Stomach smooth muscle (tissue), 2 donors: ENCODE results near the gene SIGMAR1.
"Not testable (repeated sequence)": the region's sequence is repeated elsewhere in the genome, so short reads cannot be mapped to it uniquely, and the experiment has no call there.

Source experiments
- H3K27ac ChIP-seq: one replicate; pipeline ENCODE4 v1.7.0; 2013; ENCODE audit warnings: mild to moderate bottlenecking, low read length, inconsistent platforms
- H3K27me3 ChIP-seq, 2 donors: one replicate each; pipeline ENCODE4 v1.7.0; 2013; ENCODE audit warnings: low read length in 2 of 2; ENCODE audit not compliant: insufficient read depth in 2 of 2, control insufficient read depth in 1 of 2
- H3K36me3 ChIP-seq, 2 donors: one replicate each; pipeline ENCODE4 v1.7.0; 2013; ENCODE audit warnings: low read length in 2 of 2; ENCODE audit not compliant: control insufficient read depth in 2 of 2, insufficient read depth in 2 of 2
- H3K4me1 ChIP-seq: one replicate; pipeline ENCODE4 v1.7.0; 2013; ENCODE audit warnings: low read length; ENCODE audit not compliant: control insufficient read depth, insufficient read depth
- H3K4me3 ChIP-seq, 2 donors: one replicate each; pipeline ENCODE4 v1.7.0; 2013; ENCODE audit warnings: low read length in 2 of 2
- H3K9ac ChIP-seq, 2 donors: one replicate each; pipeline ENCODE4 v1.7.0; 2013; ENCODE audit warnings: low read length in 2 of 2, mild to moderate bottlenecking in 1 of 2
- H3K9me3 ChIP-seq, 2 donors: one replicate each; pipeline ENCODE4 v1.7.0; 2013; ENCODE audit warnings: low read length in 2 of 2; ENCODE audit not compliant: control insufficient read depth in 2 of 2
- donor health status: healthy.
- donor health status: Pancreatic carcinoma.

The SIGMAR1 gene

DNA sequence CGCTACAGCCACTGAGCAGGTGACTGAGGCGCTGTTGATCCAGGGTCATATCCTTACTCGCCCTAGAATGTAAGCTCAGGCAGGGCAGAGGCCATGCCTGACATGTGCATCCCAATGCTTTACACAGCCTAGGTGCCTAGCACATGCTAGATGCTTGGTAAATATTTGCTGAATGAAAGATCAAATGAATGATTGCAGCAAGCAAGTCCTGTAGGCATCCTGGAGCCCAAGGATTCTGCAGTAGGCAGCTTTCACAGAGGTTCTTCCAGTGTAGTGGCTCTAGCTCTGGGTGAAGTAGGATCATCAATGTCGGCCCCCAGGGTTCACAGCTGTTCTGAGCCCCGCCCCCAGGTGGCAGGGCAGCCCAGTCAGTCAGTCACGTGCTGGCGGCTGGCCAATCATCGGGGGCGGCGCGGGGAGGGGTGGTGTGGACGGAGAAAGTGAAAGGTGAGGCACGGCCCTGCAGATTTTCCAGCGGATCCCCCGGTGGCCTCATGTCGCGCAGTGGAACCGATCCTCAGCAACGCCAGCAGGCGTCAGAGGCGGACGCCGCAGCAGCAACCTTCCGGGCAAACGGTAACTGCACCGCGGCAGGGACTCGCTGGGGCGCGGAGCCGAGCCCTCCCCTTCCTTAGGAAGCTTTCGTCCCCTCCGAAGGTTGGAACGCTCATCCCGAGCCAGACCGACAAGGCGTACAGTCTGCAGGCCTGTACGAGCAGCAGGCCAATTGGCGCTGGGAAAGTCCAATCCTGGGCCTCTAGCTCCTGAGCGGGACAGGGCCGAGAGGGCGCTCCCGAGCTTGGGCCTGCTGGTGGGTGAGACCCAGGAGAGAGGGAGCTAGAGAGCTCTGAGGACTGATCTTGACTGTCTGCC is 8.9 kb upstream of the SIGMAR1 start, which contains the start of gene GALT:
GALT (plus strand) TSS at position 465 of the 873 bp plus-strand sequence; CDS start at position 495, 30 bp downstream.
- no peaks in the 10 kb centered on the region for H3K9me3 ChIP-seq
- peak within 1 kb of the TSS; percentile 84 for H3K27ac ChIP-seq
- H3K27me3 ChIP-seq, result no peaks in the 10 kb centered on the region
- peaks cover 38% of the 10 kb centered on the region for H3K4me1 ChIP-seq
- H3K36me3 ChIP-seq, result peaks cover 13 to 20% of the 10 kb centered on the region in 2 donors
- H3K4me3 ChIP-seq, result peak within 1 kb of the TSS; percentile 85 to 93
- peak within 1 kb of the TSS; percentile 90 to 92 for H3K9ac ChIP-seq

DNA sequence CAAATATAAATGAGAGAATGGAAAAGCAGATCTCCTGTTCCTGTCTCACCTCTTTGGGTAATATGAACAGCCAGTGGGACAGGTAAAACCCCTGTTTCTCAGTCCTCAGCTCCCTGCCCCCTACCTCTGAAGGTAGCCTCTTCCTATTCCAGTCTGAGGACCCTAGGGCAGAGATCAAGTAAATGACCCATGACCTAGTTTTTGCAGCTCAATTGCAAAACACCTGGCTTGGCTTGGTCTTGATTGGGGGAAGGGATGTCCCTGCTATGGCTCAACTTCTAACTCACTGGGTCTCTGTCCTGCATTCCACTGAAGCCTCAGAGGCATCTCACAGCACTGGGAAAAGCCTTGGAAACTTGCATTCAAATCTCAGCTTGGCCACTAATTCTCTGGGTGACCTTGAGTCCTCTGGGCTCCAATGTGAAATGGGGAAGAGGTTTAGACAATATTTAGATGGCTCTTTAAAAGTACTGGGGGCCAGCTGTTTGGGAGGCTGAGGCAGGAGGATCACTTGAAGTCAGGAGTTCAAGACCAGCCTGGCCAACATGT is 7.3 kb upstream of the SIGMAR1 start:
- Histone ChIP-seq H3K27me3 (no peaks in the 10 kb centered on the region), H3K9ac (no peak overlapping the region), H3K9me3 (no peaks in the 10 kb centered on the region), H3K27ac (no peak overlapping the region), H3K4me3 (no peak overlapping the region), H3K4me1 (peaks cover 25% of the 10 kb centered on the region), H3K36me3 (peaks cover 13 to 16% of the 10 kb centered on the region in 2 donors)

DNA sequence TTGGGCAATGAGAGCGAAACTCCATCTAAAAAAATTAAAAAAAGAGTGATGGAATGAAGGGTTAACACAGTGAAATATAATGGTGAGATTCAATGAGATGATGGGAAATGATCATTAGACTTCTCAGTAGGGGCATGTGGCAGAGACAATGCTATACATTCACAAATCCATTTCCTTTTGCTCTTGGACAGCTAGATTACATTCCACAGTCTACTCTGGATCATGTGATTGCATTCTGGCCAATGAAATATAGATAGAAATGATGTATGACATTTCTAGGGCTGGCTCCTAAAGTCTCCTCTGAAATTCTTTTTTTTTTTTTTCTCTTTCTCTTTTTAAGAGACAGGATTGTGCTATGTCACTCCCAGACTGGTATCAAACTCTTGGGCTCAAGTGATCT is 5.1 kb upstream of the SIGMAR1 start:
- no peaks in the 10 kb centered on the region for H3K9me3 ChIP-seq
- no peak overlapping the region for H3K27ac ChIP-seq
- H3K4me1 ChIP-seq, result peaks cover 24% of the 10 kb centered on the region
- H3K36me3 ChIP-seq, result no peaks in the 10 kb centered on the region
- no peak overlapping the region for H3K9ac ChIP-seq
- H3K4me3 ChIP-seq, result no peak overlapping the region
- no peaks in the 10 kb centered on the region for H3K27me3 ChIP-seq

DNA sequence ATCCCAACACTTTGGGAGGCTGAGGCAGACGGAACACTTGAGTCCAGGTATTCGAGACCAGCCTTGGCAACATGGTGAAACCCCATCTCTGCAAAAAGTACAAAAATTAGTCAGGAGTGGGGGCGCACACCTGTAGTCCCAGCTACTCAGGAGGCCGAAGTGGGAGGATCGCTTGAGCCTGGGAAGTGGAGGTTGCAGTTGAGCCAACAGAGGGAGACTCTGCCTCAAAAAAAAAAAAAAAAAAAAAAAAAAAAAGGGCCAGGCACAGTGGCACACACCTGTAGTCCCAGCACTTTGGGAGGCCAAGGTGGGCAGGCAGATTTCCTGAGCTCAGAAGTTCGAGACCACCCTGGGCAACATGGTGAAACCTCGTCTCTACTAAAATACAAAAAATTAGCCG is 1.7 kb upstream of the SIGMAR1 start:
- peaks cover 27% of the 10 kb centered on the region for H3K4me1 ChIP-seq
- H3K9me3 ChIP-seq, H3K9ac ChIP-seq, H3K36me3 ChIP-seq, H3K4me3 ChIP-seq, H3K27ac ChIP-seq, H3K27me3 ChIP-seq: not testable (repeated sequence)

DNA sequence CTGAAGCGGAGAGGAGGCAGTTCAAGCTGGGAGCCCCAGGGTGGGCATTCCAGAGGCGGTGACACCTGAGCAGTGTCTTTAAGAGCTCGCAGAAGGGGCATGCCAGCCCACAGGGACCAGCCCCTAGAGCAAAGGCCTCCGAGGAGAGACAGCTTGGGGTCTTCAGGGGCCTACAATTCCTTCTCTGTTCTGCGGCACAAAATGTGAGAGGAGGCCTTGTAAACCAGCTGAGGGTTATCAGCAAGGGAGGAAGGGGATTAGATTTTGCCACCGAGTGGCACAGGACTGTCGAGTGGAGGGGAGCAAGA is 505 bp upstream of the SIGMAR1 start:
- Histone ChIP-seq H3K27me3 (no peaks in the 10 kb centered on the region), H3K9me3 (no peaks in the 10 kb centered on the region), H3K27ac (peak overlapping the region; percentile 81), H3K4me1 (peaks cover 33% of the 10 kb centered on the region), H3K4me3 (peak overlapping the region; percentile 86 to 87), H3K36me3 (peaks cover 0 to 2% of the 10 kb centered on the region in 2 donors), H3K9ac (peak overlapping the region; percentile 91 to 95)

GRCh38 chr9:34636791-34637355 is 714 bp downstream of the SIGMAR1 start:
- H3K27ac ChIP-seq, result peak overlapping the region; percentile 81
- H3K4me3 ChIP-seq, result peak overlapping the region; percentile 86 to 87
- peaks cover 0 to 2% of the 10 kb centered on the region in 2 donors for H3K36me3 ChIP-seq
- H3K27me3 ChIP-seq, result no peaks in the 10 kb centered on the region
- H3K9me3 ChIP-seq, result no peaks in the 10 kb centered on the region
- H3K4me1 ChIP-seq, result peaks cover 33% of the 10 kb centered on the region
- H3K9ac ChIP-seq, result peak overlapping the region; percentile 60 to 91

DNA sequence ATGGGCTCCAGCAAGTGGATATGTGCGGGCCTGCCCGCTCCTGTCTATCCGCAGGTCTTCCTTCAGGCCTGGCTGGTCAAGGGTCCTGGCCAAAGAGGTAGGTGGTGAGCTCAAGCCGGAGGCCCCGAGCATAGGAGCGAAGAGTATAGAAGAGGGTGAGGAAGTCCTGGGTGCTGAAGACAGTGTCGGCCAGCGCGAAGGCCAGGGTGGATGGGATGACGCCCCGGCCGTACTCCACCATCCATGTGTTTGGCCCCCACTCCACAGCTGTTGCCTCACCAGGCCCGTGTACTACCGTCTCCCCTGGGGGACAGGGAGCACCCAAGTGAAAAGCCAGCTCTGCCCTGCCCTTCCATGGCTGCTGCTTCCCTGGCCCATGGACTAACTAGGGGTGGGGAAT is 2.0 kb downstream of the SIGMAR1 start:
- H3K4me1 ChIP-seq, result peaks cover 33% of the 10 kb centered on the region
- no peaks in the 10 kb centered on the region for H3K27me3 ChIP-seq
- no peaks in the 10 kb centered on the region for H3K9me3 ChIP-seq
- peak overlapping the region in 1 of 2 donors; percentile 29 for H3K9ac ChIP-seq
- no peak overlapping the region for H3K27ac ChIP-seq
- H3K4me3 ChIP-seq, result peak overlapping the region in 1 of 2 donors; percentile 22
- peaks cover 0 to 2% of the 10 kb centered on the region in 2 donors for H3K36me3 ChIP-seq

DNA sequence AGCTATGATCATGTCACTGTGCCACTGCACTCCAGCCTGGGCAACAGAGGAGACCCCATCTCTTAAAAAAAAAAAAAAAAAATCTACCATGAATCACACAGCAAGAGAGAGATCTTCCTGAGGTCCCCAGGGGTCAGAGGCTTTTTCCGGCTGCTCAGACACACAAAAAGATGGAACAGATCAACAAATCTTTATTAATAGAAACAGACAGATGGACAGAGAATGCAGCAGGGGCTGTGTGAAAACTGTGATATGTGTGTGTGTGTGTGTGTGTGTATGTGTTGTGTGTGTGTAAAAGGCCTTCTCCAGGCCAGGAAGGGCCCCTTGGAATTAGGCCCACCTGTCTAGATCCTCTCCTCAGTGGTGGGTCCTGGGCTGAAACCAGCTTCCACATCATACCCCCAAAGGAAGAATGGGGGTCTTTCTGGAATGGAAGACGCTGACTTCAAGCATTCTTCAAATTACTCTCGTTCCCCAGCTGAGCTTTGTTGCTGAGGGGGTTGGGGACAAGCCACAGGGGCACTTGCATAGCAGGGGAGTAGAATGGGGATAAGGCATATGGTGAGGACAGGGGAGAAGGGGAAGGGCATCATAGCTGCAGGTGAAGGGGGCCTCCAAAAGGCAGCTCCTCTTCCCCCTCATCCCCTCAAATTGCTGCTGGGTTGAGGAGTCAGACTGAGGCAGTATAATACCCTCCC is 2.9 kb downstream of the SIGMAR1 start:
- no peaks in the 10 kb centered on the region for H3K9me3 ChIP-seq
- H3K9ac ChIP-seq, result no peak overlapping the region

GRCh38 chr9:34633851-34634550 is 3.6 kb downstream of the SIGMAR1 start:
- no peak overlapping the region for H3K27ac ChIP-seq
- H3K36me3 ChIP-seq, result peaks cover 0 to 2% of the 10 kb centered on the region in 2 donors
- H3K9ac ChIP-seq, result no peak overlapping the region
- H3K4me3 ChIP-seq, result no peak overlapping the region
- no peaks in the 10 kb centered on the region for H3K9me3 ChIP-seq
- peaks cover 5 to 6% of the 10 kb centered on the region in 2 donors for H3K27me3 ChIP-seq
- H3K4me1 ChIP-seq, result peaks cover 38% of the 10 kb centered on the region

More for the DNA sequence above, 2.9 kb downstream of the SIGMAR1 start:
- Histone ChIP-seq H3K4me1 (peaks cover 33% of the 10 kb centered on the region), H3K36me3 (peaks cover 0 to 2% of the 10 kb centered on the region in 2 donors), H3K27me3 (no peaks in the 10 kb centered on the region), H3K27ac (no peak overlapping the region), H3K4me3 (no peak overlapping the region)

DNA sequence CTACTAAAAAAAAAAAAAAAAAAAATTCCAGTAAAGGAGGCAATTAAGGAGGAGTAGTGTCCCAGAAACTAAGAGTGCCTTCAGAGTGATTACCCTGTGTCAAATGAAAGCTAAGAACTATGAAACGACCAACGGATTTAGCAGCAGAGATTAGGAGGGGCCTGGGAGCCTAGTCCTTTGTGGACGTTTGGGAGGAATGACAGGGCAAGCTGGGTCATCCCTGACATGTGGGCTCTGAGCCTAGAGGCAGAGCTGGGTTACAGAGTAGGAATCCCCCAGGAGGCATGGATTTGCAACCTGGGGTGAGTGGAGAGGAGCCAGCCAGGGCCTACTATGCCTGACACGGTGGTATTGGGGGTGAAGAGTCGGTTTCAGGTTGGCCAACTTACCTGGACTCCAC is 4.4 kb downstream of the SIGMAR1 start:
- H3K27ac ChIP-seq, result no peak overlapping the region
- H3K9me3 ChIP-seq, result no peaks in the 10 kb centered on the region
- peaks cover 0 to 2% of the 10 kb centered on the region in 2 donors for H3K36me3 ChIP-seq
- no peak overlapping the region for H3K4me3 ChIP-seq
- H3K4me1 ChIP-seq, result peaks cover 38% of the 10 kb centered on the region
- H3K27me3 ChIP-seq, result peaks cover 9 to 13% of the 10 kb centered on the region in 2 donors
- H3K9ac ChIP-seq, result peak overlapping the region in 1 of 2 donors; percentile 21
